ENCODE measurements around the gene POMC.
"Not testable (repeated sequence)": the region's sequence is repeated elsewhere in the genome, so short reads cannot be mapped to it uniquely, and the experiment has no call there.

The POMC gene

DNA sequence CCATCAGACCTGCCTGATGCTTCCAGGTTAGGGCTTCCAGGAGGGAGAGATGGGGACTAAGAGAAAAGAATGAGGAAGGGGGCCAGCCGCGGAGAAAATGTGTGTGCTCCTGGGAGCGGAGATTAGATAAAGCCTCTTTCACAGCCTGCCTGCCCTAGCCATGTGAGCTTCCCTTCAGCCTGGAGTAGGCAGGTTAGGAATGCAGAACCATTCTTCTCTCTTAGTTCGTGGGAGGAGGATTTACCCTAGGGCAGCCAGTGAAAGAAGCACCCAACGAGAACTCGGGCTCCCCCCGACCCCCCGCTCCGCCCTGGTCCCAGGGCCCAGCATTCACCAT is 36.1 kb downstream of the POMC start:
- no peak for DNase-seq (ENCODE audit: low spot score)

DNA sequence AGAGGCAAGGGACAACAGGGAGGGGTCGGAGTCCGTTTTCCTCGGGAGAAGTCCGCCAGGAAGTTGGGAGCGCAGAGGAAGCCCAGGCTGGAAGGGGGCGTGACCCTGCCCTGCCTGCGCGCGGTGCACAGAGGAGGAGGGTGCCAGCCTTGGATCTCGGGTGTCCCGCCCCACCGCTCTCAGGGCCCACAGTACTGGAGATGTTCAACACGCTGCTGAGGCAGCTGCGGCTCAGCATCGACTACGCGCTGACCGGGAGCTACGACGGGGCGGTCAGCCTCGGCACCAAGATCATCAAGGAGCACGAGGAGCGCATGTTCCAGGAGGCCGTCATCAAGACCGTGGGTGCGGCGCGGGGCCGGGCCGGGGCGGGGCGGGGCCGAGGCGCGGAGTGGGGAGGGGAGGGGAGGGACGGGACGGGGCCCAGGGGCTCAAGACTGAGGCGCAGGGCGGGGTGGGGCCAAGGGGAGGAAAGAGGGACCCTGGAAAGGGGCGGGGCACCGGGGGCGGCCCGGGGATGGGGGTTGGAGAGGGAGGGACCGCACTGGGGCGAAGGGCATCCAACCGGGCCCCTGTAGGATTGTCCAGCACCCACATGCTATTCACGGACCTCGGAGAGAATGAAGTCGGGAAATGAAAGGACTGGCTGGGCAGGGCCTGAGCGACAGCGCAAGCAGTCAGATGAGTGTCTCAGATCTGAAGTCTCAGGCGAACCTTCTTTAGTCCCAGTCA is 36.6 kb downstream of the POMC start:
- DNase-seq (ENCODE audit: low spot score) = no peak

DNA sequence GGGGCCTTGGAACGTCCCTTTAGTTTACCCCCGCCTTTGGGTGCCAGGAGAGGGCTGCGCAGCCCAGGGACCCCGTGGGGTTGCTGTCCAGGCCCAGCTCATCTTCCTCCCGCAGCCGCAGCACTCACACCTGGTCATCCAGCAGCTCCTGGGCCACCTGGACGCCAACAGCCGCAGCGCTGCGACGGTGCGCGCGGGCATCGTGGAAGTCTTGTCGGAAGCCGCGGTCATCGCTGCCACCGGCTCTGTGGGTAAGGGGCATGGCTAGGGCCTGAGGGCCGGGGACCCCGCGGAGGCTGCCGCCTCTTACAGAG is 37.2 kb downstream of the POMC start:
- DNase-seq (ENCODE audit: low spot score) = no peak

DNA sequence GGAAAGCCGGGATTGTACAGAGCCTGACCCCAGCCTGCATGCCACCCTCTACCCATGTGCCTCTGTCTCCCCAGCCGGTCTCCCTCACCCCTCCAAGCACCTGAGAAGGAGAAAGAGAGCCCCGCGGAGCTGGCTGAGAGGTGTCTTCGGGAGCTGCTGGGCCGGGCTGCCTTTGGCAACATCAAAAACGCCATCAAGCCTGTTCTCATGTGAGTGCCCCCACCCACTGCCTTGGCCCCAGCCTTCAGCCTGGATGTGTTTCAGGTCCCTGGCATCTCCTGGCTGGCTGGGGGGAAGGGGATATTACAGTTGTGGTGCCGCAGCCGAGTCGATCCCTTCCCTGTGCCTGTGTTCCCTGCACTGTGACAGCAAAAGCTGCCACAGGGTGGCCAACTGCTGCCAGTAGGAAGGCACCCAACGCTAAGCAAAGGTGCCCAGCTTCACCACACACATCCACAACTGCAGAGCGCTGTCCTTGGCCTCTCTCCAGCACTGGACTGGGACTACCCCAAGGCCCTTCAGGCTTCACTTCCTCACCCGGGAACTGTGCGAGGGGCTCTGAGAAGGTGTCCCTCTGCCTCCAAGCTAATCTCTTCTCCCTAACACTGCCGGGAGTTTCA is 38.4 kb downstream of the POMC start:
- DNase-seq (ENCODE audit: low spot score) = no peak

DNA sequence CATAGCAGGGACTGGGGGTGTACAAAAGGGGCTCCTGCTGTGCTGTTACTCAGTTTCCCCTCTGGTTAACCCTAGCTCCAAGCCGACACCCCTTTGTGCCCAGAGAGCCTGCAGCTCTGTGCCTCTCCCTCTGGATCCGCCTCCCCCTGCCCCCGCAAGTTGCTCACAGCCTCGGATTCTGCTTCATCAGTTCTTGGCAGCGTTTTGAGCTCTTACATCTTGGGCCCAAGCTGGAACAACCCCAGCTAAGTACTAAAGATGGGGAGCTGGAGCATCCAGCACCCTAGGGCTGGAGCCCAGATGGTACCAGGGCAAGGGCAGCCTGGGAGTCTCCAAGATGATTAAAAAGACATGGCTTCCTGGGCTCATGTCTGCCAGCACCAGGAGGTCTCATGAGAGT is 40.7 kb downstream of the POMC start:
- DNase-seq (ENCODE audit: low spot score) = no peak

GRCh38 chr2:25127071-25127470 is 41.3 kb downstream of the POMC start:
- not testable (repeated sequence) for DNase-seq (ENCODE audit: low spot score)

DNA sequence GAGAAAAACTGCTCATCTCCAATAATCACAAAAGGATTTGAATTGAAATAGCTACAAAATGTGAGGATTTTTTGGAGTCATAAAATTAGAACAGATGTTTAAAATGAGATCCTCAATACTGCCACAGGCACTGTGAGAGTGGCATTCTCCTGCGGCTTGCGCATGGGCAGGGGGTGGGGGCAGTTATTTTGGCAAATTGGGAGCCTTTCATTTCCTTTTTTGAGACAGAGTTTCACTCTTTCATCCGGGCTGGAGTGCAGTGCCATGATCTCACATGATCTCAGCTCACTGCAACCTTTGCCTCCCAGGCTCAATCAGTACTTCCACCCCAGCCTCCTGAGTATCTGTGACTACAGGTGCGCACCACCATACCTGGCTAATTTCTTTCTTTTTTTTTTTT is 42.4 kb downstream of the POMC start:
- no peak for DNase-seq (ENCODE audit: low spot score)

GRCh38 chr2:25125189-25125588 is 43.2 kb downstream of the POMC start:
- DNase-seq (ENCODE audit: low spot score) = no peak

DNA sequence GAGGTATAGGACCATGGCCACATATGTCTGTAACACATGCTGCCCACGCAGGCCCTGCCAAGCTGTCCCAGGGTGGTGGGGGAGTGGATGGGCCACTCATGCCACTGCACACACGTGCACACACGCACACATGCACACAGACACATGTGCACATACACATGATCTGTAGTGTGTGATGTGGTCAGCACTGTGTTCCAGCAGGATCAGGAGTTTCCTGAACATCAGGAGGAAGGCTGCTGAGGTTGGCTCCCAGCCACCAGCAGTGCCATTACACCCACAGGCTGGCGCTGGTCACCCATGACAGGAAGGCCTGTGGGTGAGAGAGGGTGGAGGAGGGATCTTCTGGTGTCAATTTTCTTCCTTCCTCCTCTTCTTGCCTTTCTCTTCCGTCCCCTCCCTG is 44.7 kb downstream of the POMC start:
- no peak for DNase-seq (ENCODE audit: low spot score)

DNA sequence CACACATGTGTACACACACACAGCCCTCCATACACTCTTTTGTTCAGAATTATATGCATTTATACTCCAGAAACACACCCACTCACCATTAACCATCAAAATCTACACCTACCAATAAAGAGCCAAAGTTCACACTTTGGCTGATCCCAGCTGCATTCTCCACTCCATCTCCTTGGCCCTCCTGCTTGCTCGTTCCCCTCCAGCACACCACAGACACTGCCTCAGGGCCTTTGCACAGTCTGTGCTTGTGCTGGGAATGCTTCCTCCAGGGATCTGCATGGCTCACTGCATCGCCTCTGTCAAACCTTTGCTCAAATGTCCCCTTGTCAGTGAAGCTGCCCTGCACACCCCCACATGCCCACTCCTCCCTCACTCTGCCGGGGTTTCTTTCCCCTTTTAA is 46.0 kb downstream of the POMC start:
- no peak for DNase-seq (ENCODE audit: low spot score)

DNA sequence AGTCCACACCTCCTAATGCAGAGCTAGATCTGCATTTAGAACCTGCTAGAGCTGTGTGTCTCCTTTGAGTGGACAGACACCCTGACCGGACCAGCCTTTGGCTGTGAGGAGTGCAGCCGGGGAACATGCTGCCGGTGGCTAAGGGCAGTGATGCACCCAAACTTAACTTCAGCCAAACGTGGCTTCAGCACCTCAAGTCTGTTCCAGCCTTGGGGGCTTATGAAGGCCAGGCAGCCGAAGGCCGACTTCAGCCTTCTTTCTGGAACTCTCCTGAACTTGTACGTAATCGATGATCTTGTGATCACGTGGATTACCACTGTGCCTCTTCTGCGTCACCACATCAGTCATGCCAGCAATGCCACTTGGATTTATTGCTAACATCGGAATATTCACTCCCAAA is 49.1 kb downstream of the POMC start:
- DNase-seq (ENCODE audit: low spot score) = no peak

- no peak for DNase-seq (ENCODE audit: low spot score)
Measured at GRCh38 chr2:25116956-25117355, 51.4 kb downstream of the POMC start.

DNA sequence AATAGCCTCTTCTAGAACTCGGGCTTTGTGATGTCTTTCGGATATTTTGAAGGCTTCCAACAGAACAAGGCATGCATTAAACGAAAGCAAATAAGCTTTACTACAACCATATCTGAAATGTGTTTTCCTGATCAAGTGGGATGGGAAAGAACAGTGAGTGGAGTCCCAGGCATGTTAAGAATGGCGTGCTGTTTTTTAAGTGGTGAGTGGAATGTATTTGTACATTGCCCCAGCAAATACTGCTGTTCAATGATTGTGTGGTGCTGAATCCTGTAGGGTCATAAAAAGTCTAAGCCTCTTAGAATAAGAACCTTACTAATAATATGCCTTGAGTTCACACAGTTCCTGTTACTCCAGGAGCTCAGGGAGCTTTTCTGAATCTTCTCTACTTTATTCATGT is 52.5 kb downstream of the POMC start:
- DNase-seq (ENCODE audit: low spot score) = no peak

DNA sequence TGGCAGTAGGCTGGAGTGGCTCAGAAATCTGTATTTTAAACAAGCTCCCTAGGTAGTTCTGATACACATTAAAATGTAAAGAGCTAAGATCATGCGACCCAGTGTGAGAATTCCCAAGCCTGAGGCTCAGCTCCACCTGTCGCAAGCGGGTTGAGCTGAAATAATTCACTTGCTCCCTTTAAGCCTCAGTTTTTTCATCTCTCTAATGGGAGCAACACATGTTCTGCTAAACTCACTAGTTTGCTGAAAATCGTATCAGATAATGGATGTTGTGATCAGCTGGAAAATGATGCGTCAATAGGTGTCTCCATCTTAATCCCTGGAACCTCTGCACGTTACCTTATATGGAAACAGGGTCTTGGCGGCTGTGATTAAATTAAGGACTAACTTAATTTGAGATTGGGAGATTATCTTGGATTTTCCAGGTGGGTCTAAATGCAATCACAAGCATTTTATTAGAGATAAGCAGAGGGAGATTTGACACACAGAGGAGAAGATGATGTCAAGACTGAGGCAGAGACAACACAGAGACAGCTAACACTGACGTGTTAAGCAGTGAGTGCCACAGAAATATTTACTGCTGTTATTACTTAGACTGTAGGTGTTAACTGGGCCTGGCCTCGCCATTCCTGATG is 53.0 kb downstream of the POMC start:
- DNase-seq (ENCODE audit: low spot score) = no peak

DNA sequence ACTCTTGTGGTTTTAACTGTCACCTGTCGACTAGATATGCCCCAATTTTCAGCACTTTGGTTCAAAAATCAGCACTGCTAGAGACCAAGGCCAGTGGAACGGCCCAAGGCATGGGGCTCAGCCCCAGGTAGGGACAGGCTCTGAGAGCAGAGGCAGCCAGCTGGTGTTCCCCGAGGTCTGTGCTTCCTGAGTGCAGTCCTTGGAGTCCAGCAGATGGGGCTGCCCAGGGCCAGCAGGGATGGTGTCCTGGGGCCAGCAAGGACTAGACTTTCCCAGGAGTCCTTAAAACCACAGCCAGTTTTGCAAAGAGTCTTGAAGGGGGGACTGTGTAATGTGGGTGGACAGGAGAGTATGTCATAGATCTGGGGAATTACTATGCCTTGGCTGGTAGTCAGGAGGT is 56.3 kb downstream of the POMC start:
- no peak for DNase-seq (ENCODE audit: low spot score)
